G401.6 (cell line): ENCODE results near the gene UBALD1.
"Not testable (repeated sequence)": the region's sequence is repeated elsewhere in the genome, so short reads cannot be mapped to it uniquely, and the experiment has no call there.

Experiments used
- FAIRE-seq: peaks from 2 replicates; lab custom pipeline; 2012; peaks lifted over from hg19 to GRCh38; lab: Jason Lieb, UNC

Gene UBALD1

GRCh38 chr16:4593086-4593485, 21.6 kb downstream of the UBALD1 start:
- no peak for FAIRE-seq

GRCh38 chr16:4591706-4592470, 22.8 kb downstream of the UBALD1 start:
- FAIRE-seq = no peak

GRCh38 chr16:4591191-4591590, 23.5 kb downstream of the UBALD1 start:
- no peak for FAIRE-seq

- no peak for FAIRE-seq
These were observed 25.7 kb downstream of the UBALD1 start for GRCh38 chr16:4588961-4589360.

- FAIRE-seq = no peak
These were observed 26.3 kb downstream of the UBALD1 start for GRCh38 chr16:4588386-4588785.

- no peak for FAIRE-seq
These were observed 28.4 kb downstream of the UBALD1 start for GRCh38 chr16:4586291-4586690.

- FAIRE-seq = no peak
These were observed 30.8 kb downstream of the UBALD1 start for GRCh38 chr16:4583906-4584305.

- FAIRE-seq = no peak
These were observed 34.4 kb downstream of the UBALD1 start for GRCh38 chr16:4580250-4580649.

- no peak for FAIRE-seq
These were observed 35.6 kb downstream of the UBALD1 start for GRCh38 chr16:4578961-4579530.

- FAIRE-seq = no peak
These were observed 38.7 kb downstream of the UBALD1 start for GRCh38 chr16:4576008-4576407.

GRCh38 chr16:4574919-4575705, 39.6 kb downstream of the UBALD1 start:
- no peak for FAIRE-seq

- not testable (repeated sequence) for FAIRE-seq
These were observed 40.8 kb downstream of the UBALD1 start for GRCh38 chr16:4573926-4574325.

GRCh38 chr16:4572715-4573114, 42.0 kb downstream of the UBALD1 start:
- FAIRE-seq = no peak

GRCh38 chr16:4570688-4571321, 43.9 kb downstream of the UBALD1 start:
- no peak for FAIRE-seq

GRCh38 chr16:4570086-4570485, 44.6 kb downstream of the UBALD1 start:
- FAIRE-seq = no peak

- FAIRE-seq = no peak
These were observed 48.5 kb downstream of the UBALD1 start for GRCh38 chr16:4566144-4566543.

- FAIRE-seq = no peak
These were observed 49.9 kb downstream of the UBALD1 start for GRCh38 chr16:4564661-4565267.

GRCh38 chr16:4561596-4561995, 53.1 kb downstream of the UBALD1 start:
- FAIRE-seq = no peak
